GM23338 (cell line): ENCODE results near the gene HDAC3. TPM values are rescaled to one million over a fixed set of nuclear protein-coding genes. Genes with fewer than 3 reads are reported as not detected.
"Not testable (repeated sequence)": the region's sequence is repeated elsewhere in the genome, so short reads cannot be mapped to it uniquely, and the experiment has no call there.

Experiments
- ATAC-seq: fragments of 200-7000 bp; cut with Tn5 transposase; 3 replicates; pipeline ENCODE4 v1.9.1; 2020
- DNase-seq: peaks from one replicate; pipeline ENCODE4 v3.0.0-alpha.2; 2015; ENCODE audit warnings: low spot score
- H2AFZ ChIP-seq: fragments of 200-600 bp; sonication (generic); 2 replicates; pipeline ENCODE4 v1.8.0; 2016; ENCODE audit warnings: antibody characterized with exemption, mild to moderate bottlenecking, moderate library complexity
- H3F3A ChIP-seq: fragments of 200-600 bp; sonication (generic); replicated peaks from 2 replicates; pipeline ENCODE4 v1.8.0; 2017; ENCODE audit warnings: antibody characterized with exemption, mixed run types, low read depth
- H3K27ac ChIP-seq: fragments of 200-600 bp; sonication (generic); 2 replicates; pipeline ENCODE4 v1.6.1; 2016; ENCODE audit warnings: low read depth
- H3K27me3 ChIP-seq: fragments of 200-600 bp; sonication (generic); 2 replicates; pipeline ENCODE4 v1.8.0; 2016; ENCODE audit warnings: mild to moderate bottlenecking, mixed run types, moderate library complexity; ENCODE audit not compliant: insufficient read depth
- H3K36me3 ChIP-seq: fragments of 200-600 bp; sonication (generic); 2 replicates; pipeline ENCODE4 v1.8.0; 2016; ENCODE audit warnings: mild to moderate bottlenecking; ENCODE audit not compliant: insufficient read depth
- H3K4me1 ChIP-seq: fragments of 200-600 bp; sonication (generic); 2 replicates; pipeline ENCODE4 v1.8.0; 2016; ENCODE audit warnings: mild to moderate bottlenecking, moderate library complexity; ENCODE audit not compliant: insufficient read depth
- H3K4me2 ChIP-seq: fragments of 200-600 bp; sonication (generic); 2 replicates; pipeline ENCODE4 v1.7.1; 2017; ENCODE audit warnings: mixed run types
- H3K4me3 ChIP-seq: fragments of 200-600 bp; sonication (generic); 2 replicates; pipeline ENCODE4 v1.6.1; 2016; ENCODE audit warnings: mixed run types
- H3K79me2 ChIP-seq: fragments of 200-600 bp; sonication (generic); replicated peaks from 2 replicates; pipeline ENCODE4 v1.8.0; 2017; ENCODE audit warnings: mild to moderate bottlenecking; ENCODE audit not compliant: insufficient read depth
- H3K9me2 ChIP-seq: fragments of 200-600 bp; sonication (generic); 2 replicates; pipeline ENCODE4 v1.8.0; 2017; ENCODE audit not compliant: insufficient read depth
- H4K20me1 ChIP-seq: fragments of 200-600 bp; sonication (generic); replicated peaks from 2 replicates; pipeline ENCODE4 v1.8.0; 2017; ENCODE audit warnings: mild to moderate bottlenecking; ENCODE audit not compliant: insufficient read depth
- H3K27ac Mint-ChIP-seq: 2 replicates; pipeline ENCODE4 v1.8.0; 2020; ENCODE audit warnings: inconsistent platforms, mild to moderate bottlenecking, moderate library complexity, mixed read lengths
- H3K27me3 Mint-ChIP-seq: 3 replicates; pipeline ENCODE4 v1.8.0; 2022; ENCODE audit warnings: low read depth, mild to moderate bottlenecking, moderate library complexity, mixed read lengths, inconsistent platforms; ENCODE audit not compliant: insufficient read depth, poor library complexity
- H3K36me3 Mint-ChIP-seq: 3 replicates; pipeline ENCODE4 v1.8.0; 2021; ENCODE audit warnings: low read depth, mild to moderate bottlenecking, inconsistent platforms, moderate library complexity, mixed read lengths
- H3K4me1 Mint-ChIP-seq: 3 replicates; pipeline ENCODE4 v1.8.0; 2020; ENCODE audit warnings: mild to moderate bottlenecking, inconsistent platforms, mixed read lengths
- H3K4me3 Mint-ChIP-seq: 3 replicates; pipeline ENCODE4 v1.8.0; 2021; ENCODE audit warnings: moderate library complexity, mild to moderate bottlenecking, inconsistent platforms, mixed read lengths
- H3K9me3 Mint-ChIP-seq: 3 replicates; pipeline ENCODE4 v1.8.0; 2020; ENCODE audit warnings: moderate library complexity, mild to moderate bottlenecking, inconsistent platforms, mixed read lengths
- CREB1 ChIP-seq: fragments of 250-450 bp; sonication (Bioruptor Pico); IDR thresholded peaks from 2 replicates; pipeline ENCODE4 v1.5.0; 2020; ENCODE audit warnings: low read depth, mild to moderate bottlenecking, moderate library complexity
- CTCF ChIP-seq, 2 experiments: fragments of 200-600 bp in 1 of 2; sonication (generic) in 1 of 2; conservative IDR thresholded peaks; 2 replicates each; pipeline versions ENCODE4 v1.5.1 to v1.6.1; 2016 to 2017; ENCODE audit warnings: antibody characterized with exemption in 2 of 2, low read depth in 2 of 2, mild to moderate bottlenecking in 2 of 2, moderate library complexity in 1 of 2
- ETS1 ChIP-seq: IDR thresholded peaks from 2 replicates; pipeline ENCODE4 v1.6.1; 2016; ENCODE audit warnings: antibody characterized with exemption
- EZH2 ChIP-seq: fragments of 200-600 bp; sonication (generic); IDR thresholded peaks from one replicate; pipeline ENCODE4 v1.8.0; 2017; ENCODE audit warnings: antibody characterized with exemption, mild to moderate bottlenecking, low read depth; ENCODE audit not compliant: unreplicated experiment
- EZH2phosphoT487 ChIP-seq: fragments of 200-600 bp; sonication (generic); IDR thresholded peaks from one replicate; pipeline ENCODE4 v1.8.1; 2018; ENCODE audit warnings: antibody characterized with exemption; ENCODE audit not compliant: unreplicated experiment
- JUNB ChIP-seq: IDR thresholded peaks from one replicate; pipeline ENCODE4 v1.6.1; 2016; ENCODE audit warnings: antibody characterized with exemption; ENCODE audit not compliant: unreplicated experiment
- NANOG ChIP-seq: IDR thresholded peaks from 2 replicates; pipeline ENCODE4 v1.6.1; 2016; ENCODE audit warnings: antibody characterized with exemption, borderline replicate concordance
- POLR2AphosphoS5 ChIP-seq: IDR thresholded peaks from 2 replicates; pipeline ENCODE4 v1.6.1; 2016; ENCODE audit warnings: antibody characterized with exemption, low read depth
- ZNF114 ChIP-seq: fragments of 250-450 bp; sonication (Bioruptor Pico); IDR thresholded peaks from 2 replicates; pipeline ENCODE4 v1.5.0; 2020; ENCODE audit warnings: mild to moderate bottlenecking, moderate library complexity
- ZNF331 ChIP-seq: fragments of 250-450 bp; sonication (Bioruptor Pico); IDR thresholded peaks from 2 replicates; pipeline ENCODE4 v1.5.0; 2020; ENCODE audit warnings: low read depth, mild to moderate bottlenecking, moderate library complexity
- polyA plus RNA-seq: library from polyadenylated mRNA; unstranded; fragments of >200 nt; fragmentation: Nextera tagmentation; extraction: Ambion mirVana; gene quantifications from 2 replicates; pipeline ENCODE4 v1.2.1, GENCODE V29; 2016
- total RNA-seq: library from RNA; depleted of rRNA; stranded (reverse); fragments of >200 nt; shearing (Covaris generic); gene quantifications from 2 replicates; pipeline ENCODE4 v1.2.3, GENCODE V29; 2014
- TF ChIP-seq, protein P1 (sequence below): IDR thresholded peaks from one replicate; pipeline ENCODE4 v1.6.1; 2018; ENCODE audit warnings: antibody characterized with exemption; ENCODE audit not compliant: unreplicated experiment

Gene HDAC3
- total and polyA plus RNA-seq, 2 experiments from 2014 or later = 59.2 to 90.0 TPM

DNA sequence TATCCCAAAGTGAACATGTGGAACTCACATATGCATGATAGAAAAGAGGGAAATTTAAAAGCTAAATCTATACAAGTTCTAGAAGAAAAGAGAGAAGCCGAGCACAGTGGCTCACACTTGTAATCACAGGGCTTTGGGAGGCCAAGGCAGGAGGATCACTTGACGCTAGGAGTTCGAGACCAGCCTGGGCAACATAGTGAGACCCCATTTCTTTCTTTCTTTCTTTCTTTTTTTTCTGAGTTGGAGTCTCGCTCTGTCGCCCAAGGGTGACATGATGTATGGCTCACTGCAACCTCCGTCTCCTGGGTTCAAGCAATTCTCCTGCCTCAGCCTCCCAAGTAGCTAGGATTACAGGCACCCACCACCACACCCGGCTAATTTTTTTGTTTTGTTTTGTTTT lies 26.7 kb downstream of the HDAC3 start:
- not testable (repeated sequence) for H3K9me2 ChIP-seq, H3K27ac ChIP-seq, DNase-seq, H3K4me3 Mint-ChIP-seq, H2AFZ ChIP-seq, H3F3A ChIP-seq, H3K4me2 ChIP-seq, H3K27me3 Mint-ChIP-seq, ATAC-seq, H3K4me3 ChIP-seq, H3K27me3 ChIP-seq, H3K9me3 Mint-ChIP-seq, H3K36me3 Mint-ChIP-seq, H3K27ac Mint-ChIP-seq, H3K36me3 ChIP-seq
- H3K79me2 ChIP-seq = peaks cover 100% of the 10 kb centered on the region
- H4K20me1 ChIP-seq = peaks cover 27% of the 10 kb centered on the region
- peaks cover 22% of the 10 kb centered on the region for H3K4me1 Mint-ChIP-seq
- H3K4me1 ChIP-seq = peaks cover 20% of the 10 kb centered on the region

DNA sequence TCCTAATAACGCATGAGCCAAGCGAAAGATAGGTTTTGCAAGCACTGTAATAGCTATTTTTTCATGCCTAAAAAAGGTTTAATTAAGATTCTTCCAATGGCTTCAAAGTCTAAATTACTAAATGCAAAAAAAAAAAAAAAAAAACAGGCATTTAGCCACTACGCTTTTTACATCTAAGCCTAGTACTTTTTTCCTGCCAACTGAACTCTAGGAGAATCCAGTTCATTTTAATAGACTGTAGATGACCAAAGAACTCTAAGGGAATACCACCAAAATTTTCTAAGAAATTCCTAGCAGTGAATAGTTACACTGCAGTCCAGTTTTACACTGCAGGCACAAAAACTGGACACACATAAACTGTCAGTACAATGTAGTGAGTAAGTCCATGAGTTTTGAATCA lies 27.6 kb downstream of the HDAC3 start:
- DNase-seq (no peak), ATAC-seq (no peak)
- H3K4me3 ChIP-seq = no peak overlapping the region
- Mint-ChIP-seq H3K36me3 (peaks cover 4% of the 10 kb centered on the region; the same call in 1 of the 3 replicates), H3K4me1 (peaks cover 20% of the 10 kb centered on the region), H3K9me3 (no peaks in the 10 kb centered on the region), H3K4me3 (no peak overlapping the region), H3K27ac (no peak overlapping the region), H3K27me3 (no peaks in the 10 kb centered on the region)
- no peaks in the 10 kb centered on the region for H3K9me2 ChIP-seq
- no peaks in the 10 kb centered on the region for H3K27me3 ChIP-seq
- peaks cover 100% of the 10 kb centered on the region for H3K79me2 ChIP-seq
- H2AFZ ChIP-seq = no peak overlapping the region
- H3K27ac ChIP-seq = no peak overlapping the region
- H3F3A ChIP-seq = no peaks in the 10 kb centered on the region
- H3K4me2 ChIP-seq = no peak overlapping the region
- no peaks in the 10 kb centered on the region for H3K36me3 ChIP-seq
- H3K4me1 ChIP-seq = peaks cover 11% of the 10 kb centered on the region
- peaks cover 24% of the 10 kb centered on the region for H4K20me1 ChIP-seq
- no peak for TF ChIP-seq EZH2
- TF ChIP-seq, protein P1, sequence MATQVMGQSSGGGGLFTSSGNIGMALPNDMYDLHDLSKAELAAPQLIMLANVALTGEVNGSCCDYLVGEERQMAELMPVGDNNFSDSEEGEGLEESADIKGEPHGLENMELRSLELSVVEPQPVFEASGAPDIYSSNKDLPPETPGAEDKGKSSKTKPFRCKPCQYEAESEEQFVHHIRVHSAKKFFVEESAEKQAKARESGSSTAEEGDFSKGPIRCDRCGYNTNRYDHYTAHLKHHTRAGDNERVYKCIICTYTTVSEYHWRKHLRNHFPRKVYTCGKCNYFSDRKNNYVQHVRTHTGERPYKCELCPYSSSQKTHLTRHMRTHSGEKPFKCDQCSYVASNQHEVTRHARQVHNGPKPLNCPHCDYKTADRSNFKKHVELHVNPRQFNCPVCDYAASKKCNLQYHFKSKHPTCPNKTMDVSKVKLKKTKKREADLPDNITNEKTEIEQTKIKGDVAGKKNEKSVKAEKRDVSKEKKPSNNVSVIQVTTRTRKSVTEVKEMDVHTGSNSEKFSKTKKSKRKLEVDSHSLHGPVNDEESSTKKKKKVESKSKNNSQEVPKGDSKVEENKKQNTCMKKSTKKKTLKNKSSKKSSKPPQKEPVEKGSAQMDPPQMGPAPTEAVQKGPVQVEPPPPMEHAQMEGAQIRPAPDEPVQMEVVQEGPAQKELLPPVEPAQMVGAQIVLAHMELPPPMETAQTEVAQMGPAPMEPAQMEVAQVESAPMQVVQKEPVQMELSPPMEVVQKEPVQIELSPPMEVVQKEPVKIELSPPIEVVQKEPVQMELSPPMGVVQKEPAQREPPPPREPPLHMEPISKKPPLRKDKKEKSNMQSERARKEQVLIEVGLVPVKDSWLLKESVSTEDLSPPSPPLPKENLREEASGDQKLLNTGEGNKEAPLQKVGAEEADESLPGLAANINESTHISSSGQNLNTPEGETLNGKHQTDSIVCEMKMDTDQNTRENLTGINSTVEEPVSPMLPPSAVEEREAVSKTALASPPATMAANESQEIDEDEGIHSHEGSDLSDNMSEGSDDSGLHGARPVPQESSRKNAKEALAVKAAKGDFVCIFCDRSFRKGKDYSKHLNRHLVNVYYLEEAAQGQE = no peak
- no peak for TF ChIP-seq ZNF331 (CRISPR knock-in tag)
- TF ChIP-seq EZH2phosphoT487 = no peak
- no peak for TF ChIP-seq ZNF114 (CRISPR knock-in tag)
- no peak for TF ChIP-seq ETS1
- no peak for TF ChIP-seq CTCF (conservative IDR thresholded peaks at IDR 0.05; ENCODE audit: low read depth in 2 of 2)
- TF ChIP-seq JUNB = no peak
- TF ChIP-seq NANOG = no peak
- TF ChIP-seq POLR2AphosphoS5 = no peak
- no peak for TF ChIP-seq CREB1 (CRISPR knock-in tag)
